Measurements from ENCODE around the gene RALGPS1. TPM values are rescaled to one million over a fixed set of nuclear protein-coding genes. Genes with fewer than 3 reads are reported as not detected.
A peak's percentile ranks its signal among the peaks of the same experiment; 100 is the strongest.

The RALGPS1 gene
- total and polyA plus RNA-seq, 4 experiments from 2014 or later: 0.84 to 10.3 (median 5.8) TPM

DNA sequence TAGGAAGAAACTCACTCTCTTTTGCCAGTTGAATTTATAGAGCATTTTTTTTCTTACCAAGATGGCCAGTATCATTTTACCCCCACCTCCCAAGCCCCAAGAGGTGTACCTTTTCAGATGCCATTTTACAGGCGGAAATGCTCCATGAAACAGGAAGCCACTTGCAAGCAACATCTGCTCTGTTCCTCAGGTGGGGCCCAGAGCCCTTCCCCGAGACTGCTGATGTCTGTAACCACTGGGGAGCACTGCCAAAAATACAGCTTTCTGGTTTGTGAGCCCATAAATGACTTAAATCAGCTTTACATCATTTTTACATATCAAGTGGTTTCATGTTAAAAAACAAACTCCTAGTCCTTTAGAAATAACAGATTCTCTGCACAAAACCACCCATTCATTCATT is 307.1 kb downstream of the RALGPS1 start:
- H3K27ac Mint-ChIP-seq: peak overlapping the region; percentile 13 to 96 (median 58)
- H3K36me3 Mint-ChIP-seq: peaks cover 0 to 6% of the 10 kb centered on the region in 2 donors
- no peak for DNase-seq
- Histone ChIP-seq H3K36me3 (ENCODE audit: insufficient read depth, low read length) (no peaks in the 10 kb centered on the region), H3K9me3 (ENCODE audit: control insufficient read depth in 1 of 2, low read length in 2 of 2) (no peaks in the 10 kb centered on the region), H3K4me1 (ENCODE audit: insufficient read depth, low read length) (peaks cover 33% of the 10 kb centered on the region), H3K4me3 (ENCODE audit: low read length in 2 of 2) (no peak overlapping the region), H3K27me3 (ENCODE audit: insufficient read depth, low read length) (no peaks in the 10 kb centered on the region), H3K27ac (ENCODE audit: low read depth, low read length) (no peak overlapping the region)
- POLR2A ChIA-PET (ENCODE audit: partially characterized antibody): no interaction called here
- H3K9me3 Mint-ChIP-seq: peaks cover 0 to 1% (median 0%) of the 10 kb centered on the region in 8 donors
- H3K27me3 Mint-ChIP-seq: peaks cover 0 to 6% of the 10 kb centered on the region in 2 donors
- CTCF ChIA-PET (ENCODE audit: partially characterized antibody): no interaction called here
- peak overlapping the region in 5 of 8 donors; percentile 16 to 43 (median 31) for H3K4me3 Mint-ChIP-seq
- H3K4me1 Mint-ChIP-seq: peaks cover 23 to 47% (median 33%) of the 10 kb centered on the region in 4 donors
- intact Hi-C loops (cut with micrococcal nuclease): loop anchor here (10.0 kb wide), 3 partner anchors 343 to 843 kb away; partner anchors contain the start of genes NAIF1, SLC25A25 and TOR2A

DNA sequence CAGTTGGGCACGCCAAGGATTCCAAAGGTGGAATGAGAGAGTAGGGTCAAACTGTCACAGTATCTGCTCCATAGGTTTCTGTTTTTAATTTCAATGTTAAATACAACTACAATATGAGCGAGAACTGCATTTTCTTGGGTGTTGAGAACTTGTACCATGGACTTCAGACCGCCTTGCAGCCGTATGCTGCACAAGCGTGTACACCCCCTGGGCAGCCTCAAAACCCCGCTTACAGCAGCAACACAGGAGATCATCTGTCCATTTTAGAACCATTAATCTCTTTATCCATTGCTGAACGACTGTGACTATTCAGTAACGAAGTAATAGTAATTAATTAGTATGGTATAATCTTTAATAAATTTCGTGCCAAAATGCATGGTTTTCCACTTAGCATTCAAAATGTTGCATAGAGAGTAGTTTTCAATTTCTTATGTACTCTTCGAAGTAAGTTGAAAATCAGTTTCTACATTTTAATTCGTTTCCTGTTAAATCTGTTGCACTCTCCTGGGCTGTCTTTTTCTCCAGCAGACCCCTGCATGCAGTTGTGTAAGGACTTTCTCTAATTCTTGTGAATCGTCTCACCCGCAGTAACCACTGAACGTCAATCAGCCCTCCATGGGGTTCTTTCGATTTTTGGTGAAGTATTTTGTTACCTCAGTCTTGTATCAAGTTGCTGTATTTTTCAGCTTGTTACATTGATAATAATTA is 308.0 kb downstream of the RALGPS1 start:
- H3K27me3 Mint-ChIP-seq: peaks cover 0 to 6% of the 10 kb centered on the region in 2 donors
- no peak overlapping the region for H3K4me3 ChIP-seq (ENCODE audit: low read length in 2 of 2)
- ChIA-PET POLR2A (ENCODE audit: partially characterized antibody) (no interaction called here), CTCF (ENCODE audit: partially characterized antibody) (no interaction called here)
- intact Hi-C loops (cut with micrococcal nuclease): loop anchor here (10.0 kb wide), 3 partner anchors 342 to 842 kb away; partner anchors contain the start of genes NAIF1, SLC25A25 and TOR2A
- peak overlapping the region in 3 of 7 donors; percentile 20 to 96 (median 22) for H3K27ac Mint-ChIP-seq
- H3K36me3 Mint-ChIP-seq: peaks cover 0 to 6% of the 10 kb centered on the region in 2 donors
- no peaks in the 10 kb centered on the region for H3K9me3 ChIP-seq (ENCODE audit: control insufficient read depth in 1 of 2, low read length in 2 of 2)
- no peaks in the 10 kb centered on the region for H3K27me3 ChIP-seq (ENCODE audit: insufficient read depth, low read length)
- no peak for DNase-seq
- H3K9me3 Mint-ChIP-seq: peaks cover 0 to 1% (median 0%) of the 10 kb centered on the region in 8 donors
- peaks cover 23 to 48% (median 33%) of the 10 kb centered on the region in 4 donors for H3K4me1 Mint-ChIP-seq
- H3K4me1 ChIP-seq (ENCODE audit: insufficient read depth, low read length): peaks cover 35% of the 10 kb centered on the region
- H3K4me3 Mint-ChIP-seq: peak overlapping the region in 3 of 8 donors; percentile 8 to 27 (median 10)
- H3K27ac ChIP-seq (ENCODE audit: low read depth, low read length): no peak overlapping the region
- no peaks in the 10 kb centered on the region for H3K36me3 ChIP-seq (ENCODE audit: insufficient read depth, low read length)

- Mint-ChIP-seq H3K27me3 (peaks cover 0 to 6% of the 10 kb centered on the region in 2 donors), H3K27ac (peak overlapping the region in 5 of 7 donors; percentile 0 to 96 (median 32)), H3K9me3 (peaks cover 0 to 1% (median 0%) of the 10 kb centered on the region in 8 donors), H3K36me3 (peaks cover 0 to 6% of the 10 kb centered on the region in 2 donors), H3K4me3 (peak overlapping the region in 7 of 8 donors; percentile 0 to 89 (median 24)), H3K4me1 (peaks cover 23 to 48% (median 33%) of the 10 kb centered on the region in 4 donors)
- Histone ChIP-seq H3K27ac (ENCODE audit: low read depth, low read length) (no peak overlapping the region), H3K9me3 (ENCODE audit: control insufficient read depth in 1 of 2, low read length in 2 of 2) (no peaks in the 10 kb centered on the region), H3K4me3 (ENCODE audit: low read length in 2 of 2) (no peak overlapping the region), H3K36me3 (ENCODE audit: insufficient read depth, low read length) (no peaks in the 10 kb centered on the region), H3K4me1 (ENCODE audit: insufficient read depth, low read length) (peaks cover 35% of the 10 kb centered on the region), H3K27me3 (ENCODE audit: insufficient read depth, low read length) (no peaks in the 10 kb centered on the region)
- intact Hi-C loops (cut with micrococcal nuclease): loop anchor here (10.0 kb wide), 3 partner anchors 342 to 842 kb away; partner anchors contain the start of genes NAIF1, SLC25A25 and TOR2A
- no peak for DNase-seq
- CTCF ChIA-PET (ENCODE audit: partially characterized antibody): interaction anchor here (0.8 to 2.7 kb wide), 3 partner anchors 9 to 201 kb away, joined by 3 to 20 read pairs (median 4); partner anchors contain the start of gene ZNF79
- POLR2A ChIA-PET (ENCODE audit: partially characterized antibody): interaction anchor here (1.3 to 3.9 kb wide), 3 partner anchors 9 to 228 kb away, joined by 5 to 53 read pairs (median 10); partner anchors contain the start of genes LRSAM1, RPL12 and SLC2A8
Measured at GRCh38 chr9:127223266-127223665, 308.7 kb downstream of the RALGPS1 start.

- H3K27ac Mint-ChIP-seq: peak overlapping the region in 4 of 7 donors; percentile 36 to 96 (median 62)
- H3K4me1 Mint-ChIP-seq: peaks cover 23 to 48% (median 33%) of the 10 kb centered on the region in 4 donors
- no peaks in the 10 kb centered on the region for H3K27me3 ChIP-seq (ENCODE audit: insufficient read depth, low read length)
- intact Hi-C loops (cut with micrococcal nuclease): loop anchor here (1.0 to 10.0 kb wide), 6 partner anchors 173 to 841 kb away; partner anchors contain the start of genes LRSAM1, NAIF1, RPL12 and SLC25A25
- no peaks in the 10 kb centered on the region for H3K9me3 ChIP-seq (ENCODE audit: control insufficient read depth in 1 of 2, low read length in 2 of 2)
- POLR2A ChIA-PET (ENCODE audit: partially characterized antibody): interaction anchor here (1.1 to 3.9 kb wide), 10 partner anchors 9 to 844 kb away, joined by 3 to 53 read pairs (median 6); partner anchors contain the start of genes LRSAM1, NAIF1, RALGPS1 and RPL12
- peaks cover 35% of the 10 kb centered on the region for H3K4me1 ChIP-seq (ENCODE audit: insufficient read depth, low read length)
- CTCF ChIA-PET (ENCODE audit: partially characterized antibody): interaction anchor here (0.8 to 2.7 kb wide), 6 partner anchors 10 to 227 kb away, joined by 3 to 20 read pairs (median 4); partner anchors contain the start of genes LRSAM1, RPL12, SLC2A8 and ZNF79
- no peaks in the 10 kb centered on the region for H3K36me3 ChIP-seq (ENCODE audit: insufficient read depth, low read length)
- H3K27me3 Mint-ChIP-seq: peaks cover 0 to 6% of the 10 kb centered on the region in 2 donors
- DNase-seq: no peak
- peaks cover 0 to 6% of the 10 kb centered on the region in 2 donors for H3K36me3 Mint-ChIP-seq
- H3K4me3 ChIP-seq (ENCODE audit: low read length in 2 of 2): no peak overlapping the region
- H3K4me3 Mint-ChIP-seq: peak overlapping the region; percentile 18 to 90 (median 84)
- H3K27ac ChIP-seq (ENCODE audit: low read depth, low read length): no peak overlapping the region
- H3K9me3 Mint-ChIP-seq: peaks cover 0 to 1% (median 0%) of the 10 kb centered on the region in 8 donors
Measured at GRCh38 chr9:127223810-127224177, 309.2 kb downstream of the RALGPS1 start.

DNA sequence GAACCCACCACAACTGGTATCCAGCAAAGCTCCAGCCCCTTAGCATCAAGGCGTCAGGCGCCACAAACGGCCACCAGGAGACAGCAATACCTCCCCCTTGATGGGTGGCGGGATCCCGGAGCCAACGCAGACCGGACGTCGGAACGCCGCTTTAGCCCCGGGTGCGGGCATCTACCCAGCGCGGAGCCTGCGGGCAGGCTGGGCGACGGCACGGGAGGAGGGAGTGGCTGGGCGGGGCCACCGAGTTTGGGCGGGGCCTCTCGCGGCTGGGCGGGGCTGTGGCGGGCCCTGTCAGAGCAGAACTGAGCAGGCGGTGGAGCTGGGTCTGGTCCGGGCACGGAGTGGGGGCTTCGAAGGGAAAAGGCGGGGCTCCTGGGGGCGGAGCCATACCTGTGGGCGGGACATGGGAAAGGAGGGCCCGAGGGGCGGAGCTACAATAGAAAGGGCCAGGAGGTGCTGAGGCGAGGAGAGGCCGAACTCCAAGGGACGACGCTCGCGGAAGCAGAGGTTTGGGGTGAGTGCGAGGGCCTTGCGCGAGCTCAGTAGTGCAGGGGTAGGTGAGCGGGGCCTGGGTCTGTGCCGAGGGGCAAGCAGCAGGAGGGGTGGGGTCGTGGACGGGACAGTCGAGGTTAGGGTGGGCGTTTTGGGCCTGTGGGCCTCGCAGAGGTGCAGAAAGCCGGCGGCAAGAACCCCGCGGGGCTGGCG is 309.7 kb downstream of the RALGPS1 start:
- no peak overlapping the region for H3K27ac ChIP-seq (ENCODE audit: low read depth, low read length)
- H3K4me3 ChIP-seq (ENCODE audit: low read length in 2 of 2): peak overlapping the region in 1 of 2 donors; percentile 53
- no peaks in the 10 kb centered on the region for H3K27me3 ChIP-seq (ENCODE audit: insufficient read depth, low read length)
- peaks cover 35% of the 10 kb centered on the region for H3K4me1 ChIP-seq (ENCODE audit: insufficient read depth, low read length)
- peaks cover 0 to 6% of the 10 kb centered on the region in 2 donors for H3K27me3 Mint-ChIP-seq
- peak overlapping the region; percentile 77 to 90 (median 87) for H3K4me3 Mint-ChIP-seq
- H3K36me3 Mint-ChIP-seq: peaks cover 0 to 6% of the 10 kb centered on the region in 2 donors
- DNase-seq: peak; percentile 86 to 90 (median 87)
- intact Hi-C loops (cut with micrococcal nuclease): loop anchor here (1.0 to 10.0 kb wide), 6 partner anchors 172 to 840 kb away; partner anchors contain the start of genes LRSAM1, NAIF1, RPL12 and SLC25A25
- H3K9me3 Mint-ChIP-seq: peaks cover 0 to 1% (median 0%) of the 10 kb centered on the region in 8 donors
- no peaks in the 10 kb centered on the region for H3K36me3 ChIP-seq (ENCODE audit: insufficient read depth, low read length)
- POLR2A ChIA-PET (ENCODE audit: partially characterized antibody): interaction anchor here (0.6 to 3.9 kb wide), 14 partner anchors 10 to 843 kb away, joined by 3 to 53 read pairs (median 4); partner anchors contain the start of genes CDK9, DPM2, LRSAM1 and NAIF1
- H3K27ac Mint-ChIP-seq: peak overlapping the region; percentile 79 to 96 (median 93)
- H3K4me1 Mint-ChIP-seq: peaks cover 23 to 48% (median 33%) of the 10 kb centered on the region in 4 donors
- H3K9me3 ChIP-seq (ENCODE audit: control insufficient read depth in 1 of 2, low read length in 2 of 2): no peaks in the 10 kb centered on the region
- CTCF ChIA-PET (ENCODE audit: partially characterized antibody): interaction anchor here (0.8 to 2.7 kb wide), 6 partner anchors 10 to 227 kb away, joined by 3 to 20 read pairs (median 4); partner anchors contain the start of genes LRSAM1, RPL12, SLC2A8 and ZNF79
